B cell (primary cell): Measurements from ENCODE around the gene NOL12.

Experiments
- EZH2 ChIP-seq: IDR thresholded peaks from 2 replicates; pipeline ENCODE4 v1.6.1; 2012; ENCODE audit warnings: borderline replicate concordance, low read depth, mild to moderate bottlenecking, moderate library complexity, low read length; ENCODE audit not compliant: insufficient read depth, poor library complexity, severe bottlenecking
- TF ChIP-seq, protein P1 (sequence below): fragments of 200-600 bp; IDR thresholded peaks from one replicate; pipeline ENCODE4 v1.8.0; 2022; ENCODE audit warnings: antibody characterized with exemption, mild to moderate bottlenecking

DNA sequence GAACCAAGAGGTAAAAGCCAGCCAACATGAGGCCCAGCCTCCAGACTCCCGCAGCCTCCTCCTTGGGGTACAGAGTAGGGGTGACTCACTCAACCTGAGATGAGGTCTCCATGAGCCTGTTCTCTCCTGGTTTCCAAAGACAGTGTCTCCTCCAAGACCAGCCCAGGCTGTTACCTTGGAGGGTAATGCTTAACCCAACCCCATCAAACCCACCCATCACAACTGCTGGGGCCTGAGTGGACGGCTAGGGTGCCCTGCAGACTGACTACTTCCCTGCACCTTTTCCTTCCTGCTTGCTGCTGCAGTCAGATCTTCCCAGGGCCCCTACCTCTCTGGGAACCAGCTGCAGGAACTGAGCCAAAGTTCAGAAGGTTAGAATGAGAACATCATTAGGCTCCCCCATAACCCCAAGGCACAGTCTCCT lies 5.1 kb upstream of the NOL12 start:
- TF ChIP-seq, protein P1, sequence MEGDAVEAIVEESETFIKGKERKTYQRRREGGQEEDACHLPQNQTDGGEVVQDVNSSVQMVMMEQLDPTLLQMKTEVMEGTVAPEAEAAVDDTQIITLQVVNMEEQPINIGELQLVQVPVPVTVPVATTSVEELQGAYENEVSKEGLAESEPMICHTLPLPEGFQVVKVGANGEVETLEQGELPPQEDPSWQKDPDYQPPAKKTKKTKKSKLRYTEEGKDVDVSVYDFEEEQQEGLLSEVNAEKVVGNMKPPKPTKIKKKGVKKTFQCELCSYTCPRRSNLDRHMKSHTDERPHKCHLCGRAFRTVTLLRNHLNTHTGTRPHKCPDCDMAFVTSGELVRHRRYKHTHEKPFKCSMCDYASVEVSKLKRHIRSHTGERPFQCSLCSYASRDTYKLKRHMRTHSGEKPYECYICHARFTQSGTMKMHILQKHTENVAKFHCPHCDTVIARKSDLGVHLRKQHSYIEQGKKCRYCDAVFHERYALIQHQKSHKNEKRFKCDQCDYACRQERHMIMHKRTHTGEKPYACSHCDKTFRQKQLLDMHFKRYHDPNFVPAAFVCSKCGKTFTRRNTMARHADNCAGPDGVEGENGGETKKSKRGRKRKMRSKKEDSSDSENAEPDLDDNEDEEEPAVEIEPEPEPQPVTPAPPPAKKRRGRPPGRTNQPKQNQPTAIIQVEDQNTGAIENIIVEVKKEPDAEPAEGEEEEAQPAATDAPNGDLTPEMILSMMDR = no peak
- no peak for TF ChIP-seq EZH2
